ENCODE measurements around the gene GINS2. TPM values are rescaled to one million over a fixed set of nuclear protein-coding genes. Genes with fewer than 3 reads are reported as not detected.

Gene GINS2
- total and polyA plus RNA-seq, 2 donors (not counting 3 experiments of a cell fraction or from before 2014, with no cell fraction given), result 10.4 to 24.1 TPM

- POLR2A ChIA-PET, result no interaction called here
- FAIRE-seq (no peak), DNase-seq (ENCODE audit: low read depth, low spot score) (no peak)
- no peak overlapping the region for H2AFZ ChIP-seq (ENCODE audit: low read depth, low read length)
- H3K9me1 ChIP-seq (replicated peaks; ENCODE audit: control insufficient read depth, extremely low read depth, insufficient read depth, low read length), result no peaks in the 10 kb centered on the region
- H3K4me1 ChIP-seq (ENCODE audit: control insufficient read depth, extremely low read depth, insufficient read depth, low read length), result peaks cover 14% of the 10 kb centered on the region
- intact Hi-C loops (cut with micrococcal nuclease), result no loop called here
- no TSS peak for BruUV-seq (replicated peaks)
- H3K4me3 ChIP-seq (replicated peaks in 1 of 3; ENCODE audit: insufficient read depth in 1 of 3, low read depth in 1 of 3, low read length in 3 of 3), result no peak overlapping the region
- H3K27ac ChIP-seq (ENCODE audit: insufficient read depth, low read depth, low read length), result no peak overlapping the region
- dilution Hi-C loops (cut with MboI; ENCODE audit: extremely low pct_ligation_motif_present, low sequenced_read_pairs), result no loop called here
- CTCF ChIA-PET, result interaction anchor here (0.9 to 8.1 kb wide), 2 partner anchors 7 to 39 kb away, joined by 3 to 73 read pairs; no protein-coding TSS in a partner anchor
- TF ChIP-seq POLR2AphosphoS5 (IDR thresholded peaks at IDR 0.05; ENCODE audit: insufficient read depth, low read depth, low read length) (no peak), POLR2A (IDR thresholded peaks at IDR 0.05; ENCODE audit: low read depth, low read length) (no peak), CTCF (IDR thresholded peaks at IDR 0.05; ENCODE audit: extremely low read depth in 1 of 2, insufficient read depth in 1 of 2, low read depth in 1 of 2, low read length in 2 of 2) (no peak), GATA2 (IDR thresholded peaks at IDR 0.05; ENCODE audit: insufficient read depth, insufficient read length, low read depth, low read length) (no peak), MAX (IDR thresholded peaks at IDR 0.05; ENCODE audit: insufficient read depth, insufficient read length) (no peak), JUN (IDR thresholded peaks at IDR 0.05; ENCODE audit: borderline replicate concordance, insufficient read depth, insufficient read length, low read depth) (no peak), FOS (IDR thresholded peaks at IDR 0.05; ENCODE audit: borderline replicate concordance, insufficient read depth, low read length) (no peak), EZH2 (IDR thresholded peaks at IDR 0.05; ENCODE audit: borderline replicate concordance, low read depth, low read length, severe bottlenecking) (no peak), MYC (IDR thresholded peaks at IDR 0.05; ENCODE audit: low read depth, low read length) (no peak)
- H3K4me2 ChIP-seq (ENCODE audit: insufficient read depth, low read length), result no peak overlapping the region
- no peaks in the 10 kb centered on the region for H3K9me3 ChIP-seq (replicated peaks; ENCODE audit: control insufficient read depth, insufficient read depth, low read length)
- peaks cover under 1 to 3% of the 10 kb centered on the region in 2 experiments for H3K36me3 ChIP-seq (ENCODE audit: control insufficient read depth in 2 of 2, extremely low read depth in 1 of 2, insufficient read depth in 2 of 2, low read length in 2 of 2)
- no peaks in the 10 kb centered on the region for H4K20me1 ChIP-seq (replicated peaks; ENCODE audit: control insufficient read depth, extremely low read depth, insufficient read depth, low read length)
- H3K9ac ChIP-seq (replicated peaks; ENCODE audit: extremely low read depth, insufficient read depth, low read length), result no peak overlapping the region
- no peaks in the 10 kb centered on the region for H3K79me2 ChIP-seq (ENCODE audit: control insufficient read depth, insufficient read depth, low read length)
- H3K27me3 ChIP-seq (ENCODE audit: control insufficient read depth in 2 of 2, insufficient read depth in 2 of 2, low read length in 2 of 2), result no peaks in the 10 kb centered on the region
Measured at GRCh38 chr16:85678016-85678415, 10.7 kb downstream of the GINS2 start.

Measured in endothelial cell of umbilical vein (primary cell).